Endodermal cell (in vitro differentiated cells): Measurements from ENCODE around the gene KIF27. TPM values are rescaled to one million over a fixed set of nuclear protein-coding genes. Genes with fewer than 3 reads are reported as not detected.
A peak's percentile ranks its signal among the peaks of the same experiment; 100 is the strongest.
"Not testable (repeated sequence)": the region's sequence is repeated elsewhere in the genome, so short reads cannot be mapped to it uniquely, and the experiment has no call there.

Experiments used
- DNase-seq: peaks from one replicate; pipeline ENCODE4 v3.0.0-alpha.2; 2017
- H3K27ac ChIP-seq: 2 replicates; pipeline ENCODE4 v1.5.1; 2013; ENCODE audit warnings: mild to moderate bottlenecking, low read depth, low read length, moderate library complexity
- H3K27me3 ChIP-seq: 2 replicates; pipeline ENCODE4 v1.6.1; 2013; ENCODE audit warnings: mild to moderate bottlenecking, low read length, moderate library complexity; ENCODE audit not compliant: insufficient read depth, control insufficient read depth, poor library complexity, severe bottlenecking
- H3K36me3 ChIP-seq: 2 replicates; pipeline ENCODE4 v1.7.0; 2013; ENCODE audit warnings: mild to moderate bottlenecking, low read length, moderate library complexity; ENCODE audit not compliant: control insufficient read depth, insufficient read depth
- H3K4me1 ChIP-seq: one replicate; pipeline ENCODE4 v1.7.0; 2013; ENCODE audit warnings: low read length; ENCODE audit not compliant: control insufficient read depth, insufficient read depth
- H3K4me3 ChIP-seq: 2 replicates; pipeline ENCODE4 v1.5.1; 2013; ENCODE audit warnings: mild to moderate bottlenecking, low read length, moderate library complexity
- H3K9ac ChIP-seq: 2 replicates; pipeline ENCODE4 v1.6.1; 2013; ENCODE audit warnings: mild to moderate bottlenecking, low read length, moderate library complexity; ENCODE audit not compliant: poor library complexity, severe bottlenecking; ENCODE audit errors: extremely low read depth
- H3K9me3 ChIP-seq: 2 replicates; pipeline ENCODE4 v1.6.1; 2013; ENCODE audit warnings: mild to moderate bottlenecking, low read length, moderate library complexity; ENCODE audit not compliant: control insufficient read depth
- H3K27ac Mint-ChIP-seq: 2 replicates; pipeline ENCODE4 v1.8.0; 2020; ENCODE audit warnings: mixed read lengths
- H3K27me3 Mint-ChIP-seq: 2 replicates; pipeline ENCODE4 v1.8.0; 2021; ENCODE audit warnings: mild to moderate bottlenecking, mixed read lengths; ENCODE audit not compliant: insufficient read depth
- H3K36me3 Mint-ChIP-seq: 2 replicates; pipeline ENCODE4 v1.8.0; 2020; ENCODE audit warnings: low read depth, mixed read lengths
- H3K4me1 Mint-ChIP-seq: 2 replicates; pipeline ENCODE4 v1.8.0; 2020; ENCODE audit warnings: mixed read lengths
- H3K4me3 Mint-ChIP-seq: 2 replicates; pipeline ENCODE4 v1.8.0; 2020; ENCODE audit warnings: mild to moderate bottlenecking, moderate library complexity, mixed read lengths
- H3K9me3 Mint-ChIP-seq: 2 replicates; pipeline ENCODE4 v1.8.0; 2020; ENCODE audit warnings: mild to moderate bottlenecking, mixed read lengths
- CTCF ChIP-seq: fragments of 200-600 bp; sonication (generic); conservative IDR thresholded peaks from 2 replicates; pipeline ENCODE4 v1.5.0; 2021; ENCODE audit warnings: antibody characterized with exemption, mild to moderate bottlenecking
- WGBS, 2 experiments: methylation state at CpG; one replicate each; pipeline versions ENCODE4 v1.1.5 to v1.1.7; 2013; ENCODE audit warnings: missing lambda C conversion rate in 2 of 2, mixed read lengths in 1 of 2; ENCODE audit not compliant: insufficient coverage in 1 of 2, insufficient read length in 1 of 2; 5-methylcytosine and 5-hydroxymethylcytosine counted together
- total RNA-seq, 2 donors: library from RNA; stranded (reverse); fragmentation: NEBNext Ultra II Directional in 1 of 2; extraction: Animal tissue kit (Norgen Biotek cat#: 25700) in 1 of 2; gene quantifications; 2 replicates in 1 of 2; 3 replicates in 1 of 2; pipeline ENCODE4 v1.2.1, GENCODE V29; 2021

The KIF27 gene
- total RNA-seq, 2 donors from 2014 or later, result 12.0 to 19.5 TPM

- WGBS, 2 experiments, result 59 to 79% methylated on average over 17 to 23 of the region's 23 CpGs
- Mint-ChIP-seq H3K4me1 (peaks cover 6% of the 10 kb centered on the region), H3K27ac (peak overlapping the region; percentile 94), H3K36me3 (peaks cover 24% of the 10 kb centered on the region), H3K27me3 (no peaks in the 10 kb centered on the region), H3K9me3 (no peaks in the 10 kb centered on the region), H3K4me3 (peak overlapping the region; percentile 90)
- Histone ChIP-seq H3K27me3 (no peaks in the 10 kb centered on the region), H3K4me1 (no peaks in the 10 kb centered on the region), H3K4me3 (peak overlapping the region; percentile 76), H3K27ac (no peak overlapping the region), H3K9me3 (no peaks in the 10 kb centered on the region), H3K36me3 (no peaks in the 10 kb centered on the region), H3K9ac (peak overlapping the region; percentile 51)
- no peak for TF ChIP-seq CTCF
- DNase-seq, result no peak
Observed at GRCh38 chr9:83956086-83956435, 34.8 kb upstream of the KIF27 start.

- Mint-ChIP-seq H3K36me3 (peaks cover 59% of the 10 kb centered on the region), H3K9me3 (peaks cover 24% of the 10 kb centered on the region)
- not testable (repeated sequence) for H3K4me1 Mint-ChIP-seq, DNase-seq, H3K27ac Mint-ChIP-seq, H3K4me3 ChIP-seq, H3K4me1 ChIP-seq, H3K27me3 Mint-ChIP-seq, H3K9ac ChIP-seq, H3K27me3 ChIP-seq, H3K4me3 Mint-ChIP-seq, H3K27ac ChIP-seq
- 97% methylated on average over 39 of the region's 39 CpGs; no CpG with 5 or more reads in 1 of the 2 experiments for WGBS, 2 experiments
- peaks cover 20% of the 10 kb centered on the region for H3K9me3 ChIP-seq
- peaks cover 18% of the 10 kb centered on the region for H3K36me3 ChIP-seq
Observed at GRCh38 chr9:83948096-83948495, 26.9 kb upstream of the KIF27 start.

- H3K27ac Mint-ChIP-seq, result no peak overlapping the region
- no peaks in the 10 kb centered on the region for H3K27me3 ChIP-seq
Observed at GRCh38 chr9:83940590-83941303, 19.5 kb upstream of the KIF27 start.

More at GRCh38 chr9:83940590-83941303, 19.5 kb upstream of the KIF27 start:
- Histone ChIP-seq H3K9me3 (no peaks in the 10 kb centered on the region), H3K4me1 (no peaks in the 10 kb centered on the region), H3K4me3 (no peak overlapping the region), H3K27ac (no peak overlapping the region), H3K9ac (no peak overlapping the region), H3K36me3 (peaks cover 4% of the 10 kb centered on the region)
- H3K4me3 Mint-ChIP-seq, result no peak overlapping the region
- WGBS, 2 experiments, result 91 to 95% methylated on average over 4 to 5 of the region's 5 CpGs
- DNase-seq, result no peak
- H3K36me3 Mint-ChIP-seq, result peaks cover 46% of the 10 kb centered on the region
- H3K9me3 Mint-ChIP-seq, result peaks cover 3% of the 10 kb centered on the region
- no peaks in the 10 kb centered on the region for H3K27me3 Mint-ChIP-seq
- no peaks in the 10 kb centered on the region for H3K4me1 Mint-ChIP-seq
- no peak for TF ChIP-seq CTCF
